Measurements from ENCODE around the gene MMP2.
A peak's percentile ranks its signal among the peaks of the same experiment; 100 is the strongest.

Gene MMP2

DNA sequence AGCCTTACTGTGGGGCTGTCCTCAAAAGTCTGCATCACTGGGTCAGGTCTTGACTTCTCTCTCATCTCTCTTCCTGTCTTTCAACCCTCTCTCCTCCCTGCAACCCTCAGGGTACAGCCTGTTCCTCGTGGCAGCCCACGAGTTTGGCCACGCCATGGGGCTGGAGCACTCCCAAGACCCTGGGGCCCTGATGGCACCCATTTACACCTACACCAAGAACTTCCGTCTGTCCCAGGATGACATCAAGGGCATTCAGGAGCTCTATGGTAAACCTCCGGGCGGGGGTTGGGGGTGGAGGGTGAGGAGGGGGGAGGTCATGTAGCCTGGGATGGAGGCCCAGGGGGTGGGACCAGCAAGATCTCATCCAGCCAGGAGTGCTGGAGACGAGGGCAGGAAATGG lies 12.7 kb downstream of the MMP2 start:
- POLR2A ChIA-PET: no interaction called here
- TF ChIP-seq, protein P1, sequence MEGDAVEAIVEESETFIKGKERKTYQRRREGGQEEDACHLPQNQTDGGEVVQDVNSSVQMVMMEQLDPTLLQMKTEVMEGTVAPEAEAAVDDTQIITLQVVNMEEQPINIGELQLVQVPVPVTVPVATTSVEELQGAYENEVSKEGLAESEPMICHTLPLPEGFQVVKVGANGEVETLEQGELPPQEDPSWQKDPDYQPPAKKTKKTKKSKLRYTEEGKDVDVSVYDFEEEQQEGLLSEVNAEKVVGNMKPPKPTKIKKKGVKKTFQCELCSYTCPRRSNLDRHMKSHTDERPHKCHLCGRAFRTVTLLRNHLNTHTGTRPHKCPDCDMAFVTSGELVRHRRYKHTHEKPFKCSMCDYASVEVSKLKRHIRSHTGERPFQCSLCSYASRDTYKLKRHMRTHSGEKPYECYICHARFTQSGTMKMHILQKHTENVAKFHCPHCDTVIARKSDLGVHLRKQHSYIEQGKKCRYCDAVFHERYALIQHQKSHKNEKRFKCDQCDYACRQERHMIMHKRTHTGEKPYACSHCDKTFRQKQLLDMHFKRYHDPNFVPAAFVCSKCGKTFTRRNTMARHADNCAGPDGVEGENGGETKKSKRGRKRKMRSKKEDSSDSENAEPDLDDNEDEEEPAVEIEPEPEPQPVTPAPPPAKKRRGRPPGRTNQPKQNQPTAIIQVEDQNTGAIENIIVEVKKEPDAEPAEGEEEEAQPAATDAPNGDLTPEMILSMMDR (IDR thresholded peaks at IDR 0.05; ENCODE audit: insufficient read depth, low read length, missing control alignments): no peak
- no peak overlapping the region for H3K4me3 ChIP-seq (ENCODE audit: low read depth, low read length)
- CTCF ChIA-PET: interaction anchor here (1.1 to 4.0 kb wide), 4 partner anchors 11 to 56 kb away, joined by 3 to 26 read pairs (median 6); no protein-coding TSS in a partner anchor
- DNase-seq (ENCODE audit: low read depth, low spot score): no peak

DNA sequence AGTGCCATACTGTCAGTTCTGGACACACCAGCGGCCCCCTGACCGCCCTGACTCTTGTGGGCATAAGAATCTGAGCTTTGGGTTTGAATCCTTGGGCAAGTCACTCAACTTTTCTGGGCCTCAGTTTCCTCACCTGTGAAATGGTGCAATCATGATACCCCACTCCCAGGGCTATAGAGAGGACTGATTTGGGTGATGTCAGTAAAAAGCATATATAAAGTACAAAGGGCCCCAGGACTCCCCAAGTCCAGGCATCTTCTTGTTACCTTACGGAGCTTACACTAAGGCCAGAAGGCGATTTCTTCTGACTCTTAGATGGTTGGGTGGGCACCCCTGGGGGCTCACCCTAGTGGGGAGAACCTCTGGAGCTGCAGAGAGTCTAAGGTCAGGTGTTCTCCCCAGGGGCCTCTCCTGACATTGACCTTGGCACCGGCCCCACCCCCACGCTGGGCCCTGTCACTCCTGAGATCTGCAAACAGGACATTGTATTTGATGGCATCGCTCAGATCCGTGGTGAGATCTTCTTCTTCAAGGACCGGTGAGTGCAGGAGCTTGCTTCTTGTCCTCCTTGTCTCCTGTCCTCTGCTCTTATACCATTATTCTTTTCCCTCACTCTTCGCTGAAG lies 13.9 kb downstream of the MMP2 start:
- H3K4me3 ChIP-seq (ENCODE audit: low read depth, low read length): no peak overlapping the region
- TF ChIP-seq, protein P1 (IDR thresholded peaks at IDR 0.05; ENCODE audit: insufficient read depth, low read length, missing control alignments): no peak
- ChIA-PET POLR2A (no interaction called here), CTCF (interaction anchor here (0.6 to 4.0 kb wide), 7 partner anchors 9 to 211 kb away, joined by 3 to 26 read pairs (median 4); no protein-coding TSS in a partner anchor)
- no peak for DNase-seq (ENCODE audit: low read depth, low spot score)

DNA sequence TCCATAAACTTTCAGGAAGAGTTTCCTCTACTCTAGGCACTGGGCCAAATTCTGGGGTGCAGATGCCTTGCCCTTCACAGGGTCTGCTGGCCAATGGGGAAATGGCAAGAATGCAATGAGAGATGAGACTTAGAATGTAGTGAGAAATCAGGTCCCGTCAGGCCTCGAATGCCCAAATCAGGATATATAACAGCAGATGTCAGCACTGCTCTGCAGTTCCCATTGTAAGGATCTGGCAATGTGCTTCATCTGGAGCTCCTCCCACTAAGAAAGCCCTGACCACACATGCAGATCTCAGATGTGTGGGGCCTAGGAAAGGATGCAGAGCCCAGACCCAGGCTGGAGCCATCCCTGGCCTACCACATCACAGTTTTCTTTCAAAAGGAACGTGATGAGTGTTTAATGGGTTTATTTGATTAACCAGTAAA lies 16.0 kb downstream of the MMP2 start:
- POLR2A ChIA-PET: interaction anchor here (0.6 to 1.2 kb wide), 4 partner anchors 8 to 37 kb away, joined by 3 to 12 read pairs (median 5); partner anchors contain the start of gene MMP2
- CTCF ChIA-PET: interaction anchor here (0.6 to 2.6 kb wide), 12 partner anchors 8 to 210 kb away, joined by 3 to 12 read pairs (median 3); no protein-coding TSS in a partner anchor
- peak; percentile 98 for DNase-seq (ENCODE audit: low read depth, low spot score)
- no peak overlapping the region for H3K4me3 ChIP-seq (ENCODE audit: low read depth, low read length)
- TF ChIP-seq, protein P1 (IDR thresholded peaks at IDR 0.05; ENCODE audit: insufficient read depth, low read length, missing control alignments): peak; percentile 29

DNA sequence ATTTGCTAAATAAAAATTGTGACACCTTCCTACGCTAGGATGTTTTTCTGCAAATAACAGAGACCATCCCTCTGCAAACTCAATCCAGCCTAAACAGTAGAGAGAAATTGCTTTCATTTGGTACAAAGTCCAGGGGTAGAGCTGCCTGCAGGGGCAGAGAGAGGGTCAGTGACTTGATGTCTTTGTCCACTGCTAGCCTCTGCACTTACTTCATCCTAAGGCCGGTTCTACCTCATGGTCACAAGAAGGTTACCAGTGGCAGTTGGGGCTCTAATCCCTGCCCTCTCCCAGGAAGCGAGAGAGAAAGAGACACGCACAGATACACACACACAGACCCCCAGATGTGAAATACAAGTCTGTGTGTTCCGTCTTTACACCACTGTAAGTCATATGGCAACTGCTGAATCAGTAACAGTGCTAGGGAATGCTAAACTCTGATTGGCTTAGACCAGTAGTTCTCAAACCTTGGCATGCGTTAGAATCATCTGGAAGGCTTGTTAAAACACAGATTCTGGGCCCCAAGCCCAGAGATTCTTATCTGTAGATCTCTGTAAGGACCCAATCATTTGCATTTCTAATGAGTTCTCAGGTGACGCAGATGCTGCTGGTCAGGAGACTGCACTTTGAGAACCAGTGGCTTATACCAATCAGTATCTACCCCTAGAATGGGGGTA lies 16.8 kb downstream of the MMP2 start:
- peak; percentile 80 for DNase-seq (ENCODE audit: low read depth, low spot score)
- H3K4me3 ChIP-seq (ENCODE audit: low read depth, low read length): no peak overlapping the region
- TF ChIP-seq, protein P1 (IDR thresholded peaks at IDR 0.05; ENCODE audit: insufficient read depth, low read length, missing control alignments): no peak
- ChIA-PET POLR2A (interaction anchor here (0.6 to 1.2 kb wide), 4 partner anchors 9 to 37 kb away, joined by 3 to 12 read pairs (median 5); partner anchors contain the start of gene MMP2), CTCF (interaction anchor here (0.9 to 2.6 kb wide), 16 partner anchors 8 to 209 kb away, joined by 3 to 12 read pairs (median 4); no protein-coding TSS in a partner anchor)

- CTCF ChIA-PET: interaction anchor here (1.0 to 2.6 kb wide), 6 partner anchors 9 to 205 kb away, joined by 3 to 12 read pairs (median 4); no protein-coding TSS in a partner anchor
- TF ChIP-seq, protein P1 (IDR thresholded peaks at IDR 0.05; ENCODE audit: insufficient read depth, low read length, missing control alignments): no peak
- POLR2A ChIA-PET: interaction anchor here (1.4 to 1.6 kb wide), 2 partner anchors 9 to 18 kb away, joined by 3 to 4 read pairs; partner anchors contain the start of gene MMP2
- no peak overlapping the region for H3K4me3 ChIP-seq (ENCODE audit: low read depth, low read length)
- no peak for DNase-seq (ENCODE audit: low read depth, low spot score)
These were observed 17.6 kb downstream of the MMP2 start for GRCh38 chr16:55496509-55497145.
